HUES48 (cell line): ENCODE data around the gene TTC34.
"Not testable (repeated sequence)": the region's sequence is repeated elsewhere in the genome, so short reads cannot be mapped to it uniquely, and the experiment has no call there.

ENCODE experiments used
- H3K27ac ChIP-seq: one replicate; pipeline ENCODE4 v1.7.0; 2013; ENCODE audit warnings: low read depth, low read length, inconsistent platforms
- H3K27me3 ChIP-seq: 2 replicates; pipeline ENCODE4 v1.6.1; 2013; ENCODE audit warnings: mild to moderate bottlenecking, low read length; ENCODE audit not compliant: control insufficient read depth, insufficient read depth
- H3K36me3 ChIP-seq: 2 replicates; pipeline ENCODE4 v1.6.1; 2013; ENCODE audit warnings: low read length; ENCODE audit not compliant: control insufficient read depth, insufficient read depth
- H3K4me1 ChIP-seq: 2 replicates; pipeline ENCODE4 v1.6.1; 2013; ENCODE audit warnings: mild to moderate bottlenecking, low read length; ENCODE audit not compliant: control insufficient read depth, insufficient read depth
- H3K4me3 ChIP-seq: 2 replicates; pipeline ENCODE4 v1.5.1; 2013; ENCODE audit warnings: mild to moderate bottlenecking, low read depth, low read length
- H3K9ac ChIP-seq: 2 replicates; pipeline ENCODE4 v1.6.1; 2013; ENCODE audit warnings: mild to moderate bottlenecking, low read depth, low read length, moderate library complexity
- H3K9me3 ChIP-seq: 2 replicates; pipeline ENCODE4 v1.6.1; 2013; ENCODE audit warnings: low read length; ENCODE audit not compliant: control insufficient read depth, insufficient read depth

TTC34 gene

DNA sequence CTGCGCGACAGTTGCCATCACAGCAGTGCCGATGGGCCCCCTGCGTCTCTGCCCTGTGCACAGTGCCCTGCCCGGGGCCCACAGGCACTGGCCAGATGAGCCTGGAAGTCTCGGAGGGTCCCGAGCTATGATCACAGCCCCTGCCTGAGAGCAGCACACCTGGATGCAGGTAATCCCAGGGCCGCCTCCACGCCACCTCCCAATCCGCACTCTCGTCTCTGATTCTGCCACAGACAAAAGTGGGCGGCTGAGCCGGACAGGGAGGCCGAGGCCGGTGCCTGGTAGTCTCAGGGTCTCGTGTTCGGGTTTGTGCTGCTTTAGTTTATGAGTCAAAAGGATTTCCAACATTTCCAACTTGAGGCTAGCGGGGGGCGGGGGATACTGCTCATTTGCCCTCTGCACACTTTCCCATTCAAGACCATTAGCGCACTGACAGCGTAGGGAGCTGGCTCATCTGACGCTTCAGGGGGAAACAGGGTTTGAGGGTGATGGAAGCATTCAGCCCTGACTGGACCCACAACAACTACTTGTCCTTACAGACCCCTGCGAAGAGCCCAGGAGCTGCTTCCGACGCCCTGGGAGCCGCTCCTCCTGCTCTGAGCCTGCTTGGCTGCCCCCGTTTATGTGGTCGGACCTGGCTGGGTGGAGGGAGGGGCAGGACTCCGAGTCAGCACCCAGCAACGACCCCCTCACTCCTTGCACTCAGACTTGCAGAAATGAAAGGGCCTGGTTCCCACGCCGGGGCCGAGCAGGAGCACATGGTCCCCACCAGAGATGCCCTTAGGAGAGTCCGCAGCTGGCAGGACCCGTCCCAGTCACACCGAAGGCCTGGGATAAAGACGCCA, 1.8 kb upstream of the TTC34 start:
- H3K9ac ChIP-seq = no peak overlapping the region
- no peaks in the 10 kb centered on the region for H3K27me3 ChIP-seq
- H3K4me1 ChIP-seq = no peaks in the 10 kb centered on the region
- no peaks in the 10 kb centered on the region for H3K9me3 ChIP-seq
- no peaks in the 10 kb centered on the region for H3K36me3 ChIP-seq
- no peak overlapping the region for H3K27ac ChIP-seq
- no peak overlapping the region for H3K4me3 ChIP-seq

DNA sequence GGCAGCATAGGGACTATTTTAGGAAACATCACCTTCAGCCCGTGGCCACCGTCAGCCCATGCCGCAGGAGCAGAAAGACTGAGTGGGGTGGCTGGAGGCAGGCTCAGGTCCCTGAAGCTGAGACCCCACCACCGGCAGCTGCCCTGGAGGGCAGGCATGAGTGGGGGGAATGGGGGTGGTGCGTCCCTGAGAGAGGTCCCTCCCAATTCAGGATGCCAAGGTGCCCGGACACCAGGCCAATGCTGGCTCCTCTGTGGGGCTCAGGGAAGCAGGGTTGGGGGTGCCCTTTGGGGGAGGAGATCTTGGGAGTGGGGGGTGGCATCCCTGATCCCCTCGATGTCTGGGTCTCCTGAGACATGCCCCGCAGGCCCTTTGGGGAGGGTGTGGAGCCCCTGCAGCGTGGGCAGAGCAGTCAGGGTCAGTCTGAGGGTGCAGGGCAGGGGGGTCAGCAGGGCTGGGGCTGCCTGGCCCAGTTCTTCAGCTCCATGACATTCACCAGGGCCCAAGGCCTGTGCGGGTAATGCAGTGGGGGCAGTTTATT, 998 bp upstream of the TTC34 start:
- H3K27me3 ChIP-seq = no peaks in the 10 kb centered on the region
- no peaks in the 10 kb centered on the region for H3K9me3 ChIP-seq

DNA sequence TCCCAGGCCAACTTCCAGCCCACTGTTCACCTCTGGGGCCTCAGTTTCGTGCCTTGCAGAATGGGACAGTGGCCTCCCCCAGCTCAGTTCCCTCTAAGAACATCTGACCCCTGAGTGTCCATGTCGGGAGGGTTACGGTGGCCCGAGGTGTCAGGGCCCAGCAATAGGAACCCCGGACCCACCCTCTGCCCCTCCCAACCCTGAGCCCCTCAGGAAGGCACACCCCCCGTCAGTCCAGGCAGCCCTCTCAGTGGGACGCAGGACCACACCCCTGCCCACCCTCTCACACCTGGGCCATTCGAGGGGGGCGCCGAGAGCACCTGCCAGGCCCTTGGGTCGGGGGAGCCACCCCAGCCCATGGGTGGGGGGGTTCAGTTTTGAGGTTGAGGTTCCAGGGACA, 447 bp downstream of the TTC34 start:
- Histone ChIP-seq H3K9me3 (no peaks in the 10 kb centered on the region), H3K27me3 (no peaks in the 10 kb centered on the region), H3K36me3 (no peaks in the 10 kb centered on the region), H3K4me3 (no peak overlapping the region), H3K27ac (no peak overlapping the region), H3K4me1 (no peaks in the 10 kb centered on the region), H3K9ac (no peak overlapping the region)

More for the DNA sequence above, 998 bp upstream of the TTC34 start:
- H3K9ac ChIP-seq = no peak overlapping the region
- no peak overlapping the region for H3K4me3 ChIP-seq
- no peaks in the 10 kb centered on the region for H3K4me1 ChIP-seq
- H3K27ac ChIP-seq = no peak overlapping the region
- H3K36me3 ChIP-seq = no peaks in the 10 kb centered on the region

DNA sequence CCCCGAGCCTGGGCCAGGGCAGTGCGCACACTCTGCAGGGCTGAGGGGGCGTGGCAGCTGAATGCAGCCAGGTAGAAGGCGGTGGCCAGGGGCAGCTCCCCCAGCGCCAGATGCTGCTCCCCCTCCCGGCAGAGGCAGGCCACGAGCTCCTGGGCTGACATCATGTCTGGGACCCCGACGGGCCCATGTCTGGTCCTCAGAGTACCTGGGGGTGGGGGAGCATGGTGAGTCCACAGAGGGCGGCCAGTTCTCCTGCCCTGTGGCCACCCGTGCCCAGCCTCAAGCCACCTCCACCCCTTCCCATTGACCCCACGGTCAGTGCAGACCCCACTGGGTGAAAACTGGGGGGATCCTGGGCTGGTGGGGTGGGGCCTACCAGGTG, 838 bp downstream of the TTC34 start:
- H3K27me3 ChIP-seq = no peaks in the 10 kb centered on the region

DNA sequence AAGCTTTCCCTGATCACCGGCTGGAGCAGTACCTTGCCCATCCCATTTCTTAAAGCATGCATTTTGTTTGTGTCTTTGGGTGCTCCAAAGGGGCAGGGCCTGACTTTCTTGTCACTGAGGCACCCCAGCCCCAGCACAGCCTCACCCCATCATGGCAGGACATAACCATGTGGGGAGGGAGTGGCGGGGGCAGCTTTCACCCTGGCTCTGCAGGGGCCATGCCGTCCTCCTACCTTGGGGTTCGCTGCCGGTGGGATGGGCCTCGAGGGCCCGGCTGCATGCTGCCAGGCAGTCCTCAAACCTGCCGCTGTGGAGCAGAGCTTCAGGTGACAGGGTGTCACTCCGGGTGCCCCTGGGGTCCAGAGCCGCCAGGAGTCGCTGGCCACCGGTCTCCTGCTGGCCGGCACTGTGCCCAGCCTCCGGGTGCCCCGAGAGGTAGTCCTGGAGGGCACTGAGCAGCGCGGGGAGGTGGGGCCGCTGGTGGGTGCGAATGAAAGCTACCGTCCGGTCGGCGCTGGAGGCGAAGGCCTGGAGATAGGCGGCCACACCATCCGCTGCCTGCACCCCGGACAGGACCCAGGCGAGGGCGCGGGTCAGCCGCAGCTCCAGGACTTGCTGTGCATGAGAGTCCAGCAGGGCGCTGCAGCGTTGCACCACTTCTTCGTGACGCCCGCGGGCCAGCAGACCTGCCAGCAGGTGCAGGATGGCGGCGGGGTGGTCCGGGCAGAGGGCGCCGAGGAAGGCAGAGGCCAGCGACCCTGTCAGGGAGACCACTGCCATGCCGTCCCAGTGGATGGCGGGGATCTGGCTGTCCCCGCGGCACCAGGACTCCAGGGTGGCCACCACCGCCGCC, 1.5 kb downstream of the TTC34 start:
- no peaks in the 10 kb centered on the region for H3K4me1 ChIP-seq
- no peaks in the 10 kb centered on the region for H3K36me3 ChIP-seq
- H3K27me3 ChIP-seq = no peaks in the 10 kb centered on the region
- H3K4me3 ChIP-seq = no peak overlapping the region
- no peak overlapping the region for H3K27ac ChIP-seq
- H3K9ac ChIP-seq = no peak overlapping the region
- peaks cover 7% of the 10 kb centered on the region for H3K9me3 ChIP-seq

More for the DNA sequence above, 838 bp downstream of the TTC34 start:
- Histone ChIP-seq H3K36me3 (no peaks in the 10 kb centered on the region), H3K9me3 (peaks cover under 1% of the 10 kb centered on the region; the same call in 1 of the 2 replicates), H3K4me3 (no peak overlapping the region), H3K9ac (no peak overlapping the region), H3K4me1 (no peaks in the 10 kb centered on the region), H3K27ac (no peak overlapping the region)

DNA sequence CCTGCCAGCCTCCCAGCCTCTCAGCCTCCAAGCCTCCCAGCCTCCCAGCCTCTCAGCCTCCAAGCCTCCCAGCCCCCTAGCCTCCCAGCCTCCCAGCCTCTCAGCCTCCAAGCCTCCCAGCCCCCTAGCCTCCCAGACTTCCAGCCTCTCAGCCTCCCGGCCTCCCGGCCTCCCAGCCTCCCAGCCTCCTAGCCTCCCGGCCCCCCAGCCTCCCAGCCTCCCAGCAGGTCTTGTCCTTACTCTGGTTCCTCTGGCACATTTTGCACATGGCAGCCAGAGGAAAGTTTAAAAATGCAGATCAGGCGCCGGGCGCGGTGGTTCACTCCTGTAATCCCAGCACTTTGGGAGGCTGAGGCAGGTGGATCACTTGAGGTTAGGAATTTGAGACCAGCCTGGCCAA, 2.5 kb downstream of the TTC34 start:
- H3K27me3 ChIP-seq, H3K27ac ChIP-seq, H3K9ac ChIP-seq, H3K4me1 ChIP-seq, H3K4me3 ChIP-seq, H3K36me3 ChIP-seq: not testable (repeated sequence)
- peaks cover 18% of the 10 kb centered on the region for H3K9me3 ChIP-seq

DNA sequence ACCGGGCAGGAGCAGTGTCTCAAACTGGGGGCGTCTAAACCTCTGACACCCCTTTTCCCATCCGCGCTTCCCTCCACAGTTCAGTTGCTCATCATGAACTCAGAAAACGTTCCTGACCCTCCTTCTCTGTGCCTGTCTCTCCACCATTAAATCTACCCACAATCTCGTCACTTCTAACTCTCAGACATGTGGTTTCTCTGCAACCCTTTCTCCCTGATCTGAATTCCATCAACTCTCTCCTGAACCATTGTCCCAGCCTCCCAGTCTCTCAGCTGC, 3.8 kb downstream of the TTC34 start:
- H3K36me3 ChIP-seq = no peaks in the 10 kb centered on the region
- no peak overlapping the region for H3K9ac ChIP-seq
- H3K27ac ChIP-seq = no peak overlapping the region
- no peaks in the 10 kb centered on the region for H3K27me3 ChIP-seq
- H3K4me1 ChIP-seq = no peaks in the 10 kb centered on the region
- no peak overlapping the region for H3K4me3 ChIP-seq
- peaks cover 25% of the 10 kb centered on the region for H3K9me3 ChIP-seq

DNA sequence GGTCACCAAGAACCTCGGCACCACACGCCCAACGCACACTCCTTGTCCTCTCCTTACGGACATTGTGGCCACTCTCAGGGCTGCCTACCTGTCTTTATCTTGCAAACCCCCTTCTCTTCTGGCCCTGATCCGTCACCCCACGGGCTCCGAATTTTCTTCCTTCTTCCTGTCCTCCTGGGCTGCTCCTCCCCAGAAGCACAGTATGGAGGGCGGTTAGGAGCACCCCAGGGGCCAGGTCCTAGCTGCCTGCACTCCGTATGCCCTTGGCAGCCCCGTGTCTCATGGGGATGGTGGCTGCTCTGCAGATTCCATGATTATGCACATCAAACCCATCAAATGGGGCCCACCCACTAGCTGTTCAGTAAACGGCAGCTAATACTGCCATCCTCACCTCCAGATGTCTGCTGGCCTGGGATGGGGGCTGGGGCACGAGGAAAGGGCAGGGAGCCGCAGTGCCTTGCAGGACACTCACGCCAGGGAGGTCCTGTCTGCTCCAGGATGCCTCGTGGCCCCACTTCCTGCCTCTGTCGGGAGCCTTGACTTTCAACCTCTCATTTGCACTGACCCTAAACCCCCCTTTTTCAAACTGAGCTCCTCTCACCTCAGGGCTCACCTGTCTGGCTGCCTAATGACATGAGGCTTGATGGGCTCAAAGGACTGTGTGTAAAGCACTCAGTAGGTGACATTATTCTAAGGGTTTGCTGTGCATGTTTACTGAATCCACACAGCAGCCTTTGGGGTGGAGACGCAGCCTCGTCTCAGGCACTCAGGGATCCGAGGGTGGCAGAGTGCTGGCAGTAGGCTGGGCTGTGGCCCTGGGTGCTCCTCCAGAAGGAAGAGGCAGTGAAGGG, 4.4 kb downstream of the TTC34 start:
- no peak overlapping the region for H3K4me3 ChIP-seq
- H3K4me1 ChIP-seq = no peaks in the 10 kb centered on the region
- no peak overlapping the region for H3K9ac ChIP-seq
- peaks cover 30% of the 10 kb centered on the region for H3K9me3 ChIP-seq
- no peak overlapping the region for H3K27ac ChIP-seq
- H3K36me3 ChIP-seq = no peaks in the 10 kb centered on the region
- H3K27me3 ChIP-seq = no peaks in the 10 kb centered on the region

DNA sequence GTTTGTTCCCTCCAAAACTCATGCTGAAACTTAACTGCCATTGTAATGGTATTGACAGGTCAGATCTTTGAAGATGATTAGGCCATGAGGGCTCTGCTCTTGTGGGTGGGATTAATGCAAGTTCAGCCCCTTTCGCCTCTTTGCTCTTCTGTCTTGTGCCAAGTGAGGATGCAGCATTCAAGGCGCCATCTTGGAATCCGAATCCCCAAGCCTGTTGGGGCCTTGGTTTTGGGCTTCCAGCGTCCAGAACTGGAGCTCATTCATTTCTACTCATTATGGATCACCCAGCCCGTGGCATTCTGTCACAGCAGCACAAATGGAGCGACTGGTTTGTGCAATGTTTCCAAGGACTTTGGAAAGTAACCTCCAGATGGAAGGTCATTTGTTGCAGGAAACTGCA, 5.6 kb downstream of the TTC34 start:
- H3K9me3 ChIP-seq = peaks cover 36% of the 10 kb centered on the region
- H3K9ac ChIP-seq = no peak overlapping the region
- no peaks in the 10 kb centered on the region for H3K4me1 ChIP-seq
- H3K27ac ChIP-seq = no peak overlapping the region
- H3K36me3 ChIP-seq = no peaks in the 10 kb centered on the region
- H3K4me3 ChIP-seq = no peak overlapping the region
- H3K27me3 ChIP-seq = no peaks in the 10 kb centered on the region

DNA sequence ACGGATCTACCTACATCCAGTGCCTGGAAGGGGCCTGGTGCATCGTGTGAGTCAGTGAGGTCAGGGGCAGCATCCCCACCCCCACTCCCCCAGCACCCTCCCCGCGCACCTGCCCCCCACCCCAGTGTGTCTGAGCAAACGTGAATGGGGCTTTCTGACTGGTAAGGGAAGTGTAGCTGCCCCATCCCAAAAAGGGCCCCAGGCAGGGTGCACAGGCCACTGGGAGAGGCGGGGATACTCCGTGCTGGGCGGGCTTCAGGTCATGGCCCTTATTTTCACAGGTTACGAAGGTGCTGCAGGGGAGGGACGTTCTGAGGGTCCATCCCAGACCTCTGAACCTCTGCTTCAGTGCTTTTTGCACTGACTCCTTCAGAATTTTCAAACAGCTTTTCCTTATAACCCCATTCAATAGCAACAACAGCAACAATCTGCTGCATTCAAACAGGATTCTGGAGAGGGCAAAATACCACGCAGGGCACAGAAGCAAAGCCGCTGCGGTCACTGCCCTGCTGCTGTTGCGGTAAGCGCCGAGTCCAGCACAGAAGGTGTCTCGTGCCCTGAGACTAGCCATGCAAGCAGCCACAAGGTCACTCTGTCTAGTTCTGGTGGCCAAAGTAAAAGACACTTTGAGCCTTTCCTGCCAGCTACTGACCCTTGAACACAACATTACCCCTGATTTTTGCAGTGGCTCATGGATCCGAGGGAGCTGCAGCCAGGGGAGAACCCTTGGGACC, 10.3 kb downstream of the TTC34 start:
- Histone ChIP-seq H3K4me1 (0 out of 2 replicates have a peak, but pooled peaks cover 4% of the 10 kb centered on the region), H3K4me3 (no peak overlapping the region), H3K9ac (no peak overlapping the region), H3K36me3 (no peaks in the 10 kb centered on the region), H3K9me3 (peaks cover 36% of the 10 kb centered on the region), H3K27me3 (no peaks in the 10 kb centered on the region), H3K27ac (no peak overlapping the region)
